Choroid plexus epithelial cell (primary cell): Measurements from ENCODE around the gene ZNF263.

Experiments used
- DNase-seq: peaks from one replicate; pipeline ENCODE4 v3.0.0-alpha.2; 2010; ENCODE audit warnings: low read depth
- H3K4me3 ChIP-seq: 2 replicates; pipeline ENCODE4 v1.5.1; 2011; ENCODE audit warnings: low read depth, mild to moderate bottlenecking, control low read depth, low read length, moderate library complexity
- CTCF ChIP-seq: conservative IDR thresholded peaks from 2 replicates; pipeline ENCODE4 v1.5.1; 2011; ENCODE audit warnings: low read depth, mild to moderate bottlenecking, control low read depth, inconsistent platforms, low read length, moderate library complexity

Gene ZNF263

DNA sequence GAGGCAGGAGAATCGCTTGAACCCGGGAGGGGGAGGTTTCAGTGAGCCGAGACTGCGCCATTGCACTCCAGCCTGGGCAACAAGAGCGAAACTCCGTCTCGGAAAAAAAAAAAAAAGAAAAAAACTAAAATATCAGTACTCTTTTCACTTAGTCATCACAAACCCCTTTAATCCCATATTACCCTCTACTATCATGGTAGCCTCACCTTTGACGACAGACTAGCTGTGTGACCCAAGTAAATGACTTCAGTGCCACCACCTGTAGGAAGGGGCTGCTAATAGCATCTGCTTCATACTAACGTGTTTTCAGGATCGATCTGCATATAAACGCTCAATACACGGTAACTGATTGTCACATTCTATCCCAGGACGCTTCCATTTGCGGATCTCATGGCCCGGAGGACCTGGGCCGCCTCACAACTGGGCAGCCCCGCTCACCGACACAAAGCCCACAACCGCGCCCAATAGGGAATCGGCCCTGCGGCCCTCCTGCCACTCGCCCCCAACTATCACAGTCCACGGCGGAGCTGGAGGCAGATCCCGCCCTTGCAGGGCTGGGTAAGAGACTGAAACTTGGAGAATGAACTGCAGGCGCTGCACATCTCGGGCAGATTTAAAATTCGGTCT is 1.1 kb upstream of the ZNF263 start:
- TF ChIP-seq CTCF = no peak
- H3K4me3 ChIP-seq = peak overlapping the region; percentile 89
- DNase-seq = no peak

DNA sequence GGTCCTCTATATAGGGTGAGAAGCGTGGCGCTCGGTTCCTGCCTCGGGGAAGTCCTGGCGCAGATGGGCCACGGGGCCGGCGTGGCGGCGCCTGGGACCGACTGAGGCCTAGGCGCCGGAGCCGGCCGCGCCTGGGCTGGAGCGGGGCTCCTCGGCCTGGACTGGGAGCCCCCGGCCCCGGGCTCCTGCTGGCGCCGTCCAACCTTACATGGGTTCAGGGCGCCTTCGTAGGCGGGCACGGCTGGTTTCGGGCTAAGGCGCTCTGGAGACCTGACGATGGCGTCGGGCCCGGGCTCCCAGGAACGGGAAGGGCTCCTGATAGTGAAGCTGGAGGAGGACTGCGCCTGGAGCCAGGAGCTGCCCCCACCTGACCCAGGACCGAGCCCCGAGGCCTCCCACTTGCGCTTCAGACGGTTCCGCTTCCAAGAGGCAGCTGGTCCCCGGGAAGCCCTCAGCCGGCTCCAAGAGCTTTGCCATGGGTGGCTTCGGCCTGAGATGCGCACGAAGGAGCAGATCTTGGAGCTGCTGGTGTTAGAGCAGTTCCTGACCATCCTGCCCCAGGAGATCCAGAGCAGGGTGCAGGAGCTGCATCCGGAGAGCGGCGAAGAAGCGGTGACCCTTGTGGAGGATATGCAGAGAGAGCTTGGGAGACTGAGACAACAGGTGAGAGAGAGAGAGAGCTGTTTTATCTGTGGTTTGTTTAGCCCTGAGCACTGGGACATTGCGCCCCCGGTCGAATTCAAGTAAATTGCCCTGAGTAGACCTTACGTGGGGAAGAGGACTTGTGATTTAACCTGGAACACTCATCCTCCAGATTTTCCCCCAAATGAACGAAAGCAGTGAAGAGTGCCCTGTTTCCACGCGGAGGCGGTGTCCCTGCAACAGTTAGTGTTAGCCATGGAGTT is 504 bp downstream of the ZNF263 start:
- peak overlapping the region; percentile 89 for H3K4me3 ChIP-seq
- peak; percentile 20 for DNase-seq
- TF ChIP-seq CTCF = peak; percentile 12

DNA sequence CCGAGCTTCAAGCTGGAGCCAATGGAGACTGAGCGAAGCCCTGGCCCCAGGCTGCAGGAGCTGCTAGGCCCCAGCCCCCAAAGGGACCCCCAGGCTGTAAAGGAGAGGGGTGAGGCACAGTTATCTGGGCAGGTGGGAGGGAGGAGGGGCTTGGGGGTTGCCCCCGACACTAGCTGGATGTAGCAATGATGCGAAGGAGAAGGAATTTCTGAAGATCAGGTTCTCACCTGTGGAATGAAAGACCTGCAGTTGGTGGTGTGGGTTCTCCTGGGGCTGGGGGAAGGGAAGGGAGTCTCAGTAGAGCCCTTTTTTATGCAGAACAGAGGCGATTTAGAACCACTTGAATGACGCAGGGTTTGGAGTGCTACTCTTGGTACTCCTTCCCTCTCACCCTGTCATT is 1.8 kb downstream of the ZNF263 start:
- no peak for TF ChIP-seq CTCF
- DNase-seq = no peak

GRCh38 chr16:3289998-3290673 is 6.8 kb downstream of the ZNF263 start:
- no peak for DNase-seq
- H3K4me3 ChIP-seq = no peak overlapping the region
- TF ChIP-seq CTCF = no peak

More for the DNA sequence above, 1.8 kb downstream of the ZNF263 start:
- H3K4me3 ChIP-seq = peak overlapping the region; percentile 89

GRCh38 chr16:3292604-3293003 is 9.3 kb downstream of the ZNF263 start:
- no peak for TF ChIP-seq CTCF
- peak; percentile 5 for DNase-seq
- H3K4me3 ChIP-seq = no peak overlapping the region

- H3K4me3 ChIP-seq = no peak overlapping the region
- no peak for TF ChIP-seq CTCF
Observed at GRCh38 chr16:3295209-3295608, 11.9 kb downstream of the ZNF263 start.

More at GRCh38 chr16:3295209-3295608, 11.9 kb downstream of the ZNF263 start:
- no peak for DNase-seq
